CD14-positive monocyte (primary cell): ENCODE measurements around the gene INF2. TPM values are rescaled to one million over a fixed set of nuclear protein-coding genes. Genes with fewer than 3 reads are reported as not detected.

Experiments
- DNase-seq, 3 donors: peaks; one replicate each; pipeline ENCODE4 v3.0.0-alpha.2; 2011 to 2022
- H2AFZ ChIP-seq: 2 replicates; pipeline ENCODE4 v1.6.0; 2012; ENCODE audit warnings: mild to moderate bottlenecking, low read depth, low read length, inconsistent platforms; ENCODE audit not compliant: insufficient read depth, poor library complexity, severe bottlenecking
- H3K27ac ChIP-seq, 2 donors: 1 replicate in 1 of 2; 2 replicates in 1 of 2; pipeline ENCODE4 v1.5.1; 2012 to 2013; ENCODE audit warnings: low read length in 2 of 2, control low read depth in 1 of 2, inconsistent platforms in 1 of 2, low read depth in 1 of 2, mild to moderate bottlenecking in 1 of 2
- H3K27me3 ChIP-seq, 2 donors: one replicate each; pipeline versions ENCODE4 v1.6.0 to v1.6.1; 2011 to 2013; ENCODE audit warnings: low read length in 2 of 2; ENCODE audit not compliant: control insufficient read depth in 2 of 2, insufficient read depth in 2 of 2
- H3K36me3 ChIP-seq, 2 donors: replicated peaks in 1 of 2; 1 replicate in 1 of 2; 2 replicates in 1 of 2; pipeline versions ENCODE4 v1.5.1 to v1.6.1; 2012 to 2013; ENCODE audit warnings: low read length in 2 of 2, control low read depth in 1 of 2, inconsistent platforms in 1 of 2, mild to moderate bottlenecking in 1 of 2; ENCODE audit not compliant: insufficient read depth in 2 of 2, control insufficient read depth in 1 of 2
- H3K4me1 ChIP-seq, 2 donors: 1 replicate in 1 of 2; 2 replicates in 1 of 2; pipeline versions ENCODE4 v1.5.1 to v1.6.1; 2012 to 2013; ENCODE audit warnings: low read length in 2 of 2, control low read depth in 1 of 2, inconsistent platforms in 1 of 2, mild to moderate bottlenecking in 1 of 2, moderate library complexity in 1 of 2; ENCODE audit not compliant: insufficient read depth in 2 of 2, control insufficient read depth in 1 of 2
- H3K4me2 ChIP-seq: replicated peaks from 2 replicates; pipeline ENCODE3; 2012; ENCODE audit warnings: low read length, moderate library complexity, mild to moderate bottlenecking; ENCODE audit not compliant: poor library complexity, severe bottlenecking; ENCODE audit errors: extremely low read depth
- H3K4me3 ChIP-seq, 3 experiments: fragments of 200-600 bp in 1 of 3; sonication (generic) in 1 of 3; replicated peaks in 1 of 3; 1 replicate in 2 of 3; 2 replicates in 1 of 3; pipeline ENCODE4 v1.5.1; 2011 to 2013; ENCODE audit warnings: low read length in 3 of 3, mild to moderate bottlenecking in 3 of 3, control low read depth in 2 of 3, low read depth in 2 of 3, inconsistent platforms in 1 of 3, moderate library complexity in 1 of 3
- H3K79me2 ChIP-seq: 2 replicates; pipeline ENCODE4 v1.6.0; 2012; ENCODE audit warnings: mild to moderate bottlenecking, control low read depth, inconsistent platforms, low read length, moderate library complexity; ENCODE audit not compliant: insufficient read depth
- H3K9ac ChIP-seq: 2 replicates; pipeline ENCODE4 v1.6.0; 2017; ENCODE audit warnings: low read length, mild to moderate bottlenecking; ENCODE audit not compliant: insufficient read depth, poor library complexity, severe bottlenecking
- H3K9me3 ChIP-seq, 2 donors: replicated peaks in 1 of 2; 1 replicate in 1 of 2; 2 replicates in 1 of 2; pipeline versions ENCODE4 v1.5.1 to v1.6.1; 2012 to 2013; ENCODE audit warnings: low read length in 2 of 2, control low read depth in 1 of 2; ENCODE audit not compliant: control insufficient read depth in 1 of 2, insufficient read depth in 1 of 2
- H4K20me1 ChIP-seq: 2 replicates; pipeline ENCODE4 v1.6.0; 2012; ENCODE audit warnings: mild to moderate bottlenecking, low read length, control low read depth, moderate library complexity; ENCODE audit not compliant: insufficient read depth
- H3K27ac Mint-ChIP-seq, 7 donors: one replicate each; pipeline ENCODE4 v1.8.0; 2020; ENCODE audit warnings: mild to moderate bottlenecking in 7 of 7, mixed read lengths in 7 of 7, moderate library complexity in 6 of 7, inconsistent platforms in 2 of 7
- H3K27me3 Mint-ChIP-seq, 3 donors: one replicate each; pipeline ENCODE4 v1.8.0; 2021 to 2022; ENCODE audit warnings: low read depth in 3 of 3, mild to moderate bottlenecking in 3 of 3, mixed read lengths in 3 of 3, moderate library complexity in 3 of 3, inconsistent platforms in 1 of 3
- H3K36me3 Mint-ChIP-seq, 2 donors: one replicate each; pipeline ENCODE4 v1.8.0; 2020; ENCODE audit warnings: mixed read lengths in 2 of 2, inconsistent platforms in 1 of 2, mild to moderate bottlenecking in 1 of 2
- H3K4me1 Mint-ChIP-seq: one replicate; pipeline ENCODE4 v1.8.0; 2020; ENCODE audit warnings: mild to moderate bottlenecking, mixed read lengths
- H3K4me3 Mint-ChIP-seq, 2 donors: one replicate each; pipeline ENCODE4 v1.8.0; 2020; ENCODE audit warnings: mild to moderate bottlenecking in 2 of 2, mixed read lengths in 2 of 2, moderate library complexity in 1 of 2
- H3K9me3 Mint-ChIP-seq, 7 donors: one replicate each; pipeline ENCODE4 v1.8.0; 2020 to 2022; ENCODE audit warnings: mixed read lengths in 7 of 7, mild to moderate bottlenecking in 6 of 7, moderate library complexity in 6 of 7, inconsistent platforms in 2 of 7
- CTCF ChIP-seq: fragments of 200-600 bp; IDR thresholded peaks from one replicate; pipeline ENCODE4 v1.8.0; 2022; ENCODE audit warnings: antibody characterized with exemption, mild to moderate bottlenecking
- WGBS: methylation state at CpG from one replicate; pipeline ENCODE4 v1.1.5; 2013; ENCODE audit warnings: missing lambda C conversion rate; ENCODE audit not compliant: insufficient coverage; 5-methylcytosine and 5-hydroxymethylcytosine counted together
- intact Hi-C, 2 donors: fragments of 100-400 bp; cut with micrococcal nuclease; formaldehyde crosslinking; loops; one replicate each; pipeline versions ENCODE4 v1.15.0 to v1.15.1; 2023
- polyA plus RNA-seq, 3 donors: library from polyadenylated mRNA; depleted of rRNA in 1 of 3; unstranded in 2 of 3; stranded (reverse) in 1 of 3; fragments of 300-500 nt in 2 of 3; fragments of >200 nt in 1 of 3; fragmentation: Illumina TruSeq in 2 of 3; gene quantifications; 1 replicate in 2 of 3; 2 replicates in 1 of 3; pipeline ENCODE4 v1.2.3, GENCODE V29; 2012 to 2021

The INF2 gene
- polyA plus RNA-seq, 3 donors: 2.9 to 23.3 (median 3.8) TPM

DNA sequence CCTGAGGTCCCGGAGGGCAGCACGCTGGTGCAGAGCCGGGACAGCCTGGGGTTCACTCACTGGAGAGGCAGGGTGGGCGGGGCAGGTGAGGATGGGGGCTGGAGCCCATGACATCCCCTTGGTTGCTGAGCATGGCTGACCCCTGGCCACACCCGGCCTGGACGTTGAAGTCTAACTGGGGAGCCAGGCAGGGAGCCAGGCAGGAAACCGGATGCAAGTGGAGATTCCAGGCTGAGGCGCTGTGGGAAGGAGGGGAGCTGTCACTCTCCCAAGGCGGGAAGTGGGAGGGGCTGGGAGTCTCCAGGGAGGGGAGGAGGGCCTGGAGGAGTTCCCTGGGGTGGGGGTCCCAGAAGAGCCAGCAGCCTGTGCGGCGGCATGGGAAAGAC lies 7.7 kb upstream of the INF2 start:
- Histone ChIP-seq H3K27ac (peak overlapping the region; percentile 77 to 90), H3K4me1 (peaks cover 47 to 69% of the 10 kb centered on the region in 2 donors), H3K36me3 (no peaks in the 10 kb centered on the region), H3K4me3 (no peak overlapping the region), H3K9me3 (no peaks in the 10 kb centered on the region), H3K9ac (no peak overlapping the region), H3K27me3 (no peaks in the 10 kb centered on the region), H2AFZ (no peak overlapping the region), H4K20me1 (no peaks in the 10 kb centered on the region), H3K79me2 (no peaks in the 10 kb centered on the region), H3K4me2 (peak overlapping the region; percentile 19)
- peaks cover 1 to 8% (median 5%) of the 10 kb centered on the region in 3 donors for H3K27me3 Mint-ChIP-seq
- H3K9me3 Mint-ChIP-seq: peaks cover 0 to 4% (median 0%) of the 10 kb centered on the region in 7 donors
- peak overlapping the region in 2 of 7 donors; percentile 96 to 97 for H3K27ac Mint-ChIP-seq
- TF ChIP-seq CTCF: no peak
- H3K4me1 Mint-ChIP-seq: peaks cover 39% of the 10 kb centered on the region
- no peak overlapping the region for H3K4me3 Mint-ChIP-seq
- no peak for DNase-seq
- 74% methylated on average over 10 of the region's 11 CpGs for WGBS
- intact Hi-C loops: no loop called here
- H3K36me3 Mint-ChIP-seq: no peaks in the 10 kb centered on the region

GRCh38 chr14:104682107-104682593 lies 7.3 kb upstream of the INF2 start:
- H3K4me1 Mint-ChIP-seq: peaks cover 41% of the 10 kb centered on the region
- H3K4me3 ChIP-seq: no peak overlapping the region
- H4K20me1 ChIP-seq: no peaks in the 10 kb centered on the region
- no peaks in the 10 kb centered on the region for H3K9me3 ChIP-seq
- no peaks in the 10 kb centered on the region for H3K27me3 ChIP-seq
- no peak for TF ChIP-seq CTCF
- H3K9ac ChIP-seq: no peak overlapping the region
- no peak overlapping the region for H2AFZ ChIP-seq
- H3K79me2 ChIP-seq: no peaks in the 10 kb centered on the region
- H3K27me3 Mint-ChIP-seq: peaks cover 3 to 9% (median 3%) of the 10 kb centered on the region in 3 donors
- peaks cover 0 to 4% (median 0%) of the 10 kb centered on the region in 7 donors for H3K9me3 Mint-ChIP-seq
- no peaks in the 10 kb centered on the region for H3K36me3 ChIP-seq
- intact Hi-C loops: no loop called here
- WGBS: 96% methylated on average over 5 of the region's 12 CpGs
- no peaks in the 10 kb centered on the region for H3K36me3 Mint-ChIP-seq
- no peak overlapping the region for H3K27ac Mint-ChIP-seq
- DNase-seq: no peak
- no peak overlapping the region for H3K27ac ChIP-seq
- H3K4me1 ChIP-seq: peaks cover 42 to 68% of the 10 kb centered on the region in 2 donors
- H3K4me2 ChIP-seq: no peak overlapping the region
- no peak overlapping the region for H3K4me3 Mint-ChIP-seq
